GM21381 (cell line): ENCODE measurements around the gene PXDC1.
"Not testable (repeated sequence)": the region's sequence is repeated elsewhere in the genome, so short reads cannot be mapped to it uniquely, and the experiment has no call there.

Experiments
- ATAC-seq: cut with Tn5 transposase; IDR thresholded peaks from one replicate; pipeline ENCODE4 v1.9.1; 2021; ENCODE audit warnings: mild to moderate bottlenecking, moderate library complexity; ENCODE audit not compliant: unreplicated experiment

The PXDC1 gene

GRCh38 chr6:3782876-3783832 is 31.6 kb upstream of the PXDC1 start:
- no peak for ATAC-seq

GRCh38 chr6:3781504-3781903 is 30.0 kb upstream of the PXDC1 start:
- no peak for ATAC-seq

- ATAC-seq, result no peak
These were observed 28.0 kb upstream of the PXDC1 start for GRCh38 chr6:3779574-3779849.

GRCh38 chr6:3778701-3779573 is 27.4 kb upstream of the PXDC1 start:
- no peak for ATAC-seq

GRCh38 chr6:3777730-3778461 is 26.4 kb upstream of the PXDC1 start:
- no peak for ATAC-seq

GRCh38 chr6:3776881-3777507 is 25.5 kb upstream of the PXDC1 start:
- no peak for ATAC-seq

- no peak for ATAC-seq
These were observed 24.3 kb upstream of the PXDC1 start for GRCh38 chr6:3775847-3776246.

GRCh38 chr6:3775386-3775785 is 23.9 kb upstream of the PXDC1 start:
- ATAC-seq, result no peak

- no peak for ATAC-seq
These were observed 22.3 kb upstream of the PXDC1 start for GRCh38 chr6:3773678-3774298.

- not testable (repeated sequence) for ATAC-seq
These were observed 20.9 kb upstream of the PXDC1 start for GRCh38 chr6:3772127-3772999.

- ATAC-seq, result no peak
These were observed 20.0 kb upstream of the PXDC1 start for GRCh38 chr6:3771407-3772011.

GRCh38 chr6:3770023-3770720 is 18.7 kb upstream of the PXDC1 start:
- ATAC-seq, result no peak

- no peak for ATAC-seq
These were observed 18.1 kb upstream of the PXDC1 start for GRCh38 chr6:3769610-3770009.

GRCh38 chr6:3768502-3768901 is 17.0 kb upstream of the PXDC1 start:
- ATAC-seq, result no peak

- not testable (repeated sequence) for ATAC-seq
These were observed 16.0 kb upstream of the PXDC1 start for GRCh38 chr6:3767483-3767882.

- ATAC-seq, result no peak
These were observed 14.7 kb upstream of the PXDC1 start for GRCh38 chr6:3766214-3766613.

GRCh38 chr6:3765415-3765814 is 13.9 kb upstream of the PXDC1 start:
- no peak for ATAC-seq
